GM12872 (cell line): ENCODE data around the gene TRPM1.

Experiments used
- CTCF ChIP-seq: IDR thresholded peaks from 3 replicates; pipeline ENCODE4 v1.5.1; 2011; ENCODE audit warnings: low read depth, mild to moderate bottlenecking, low read length, moderate library complexity; ENCODE audit not compliant: insufficient read depth

The TRPM1 gene

GRCh38 chr15:31034152-31034551 lies 67.4 kb downstream of the TRPM1 start:
- TF ChIP-seq CTCF = no peak

GRCh38 chr15:31032961-31033371 lies 68.6 kb downstream of the TRPM1 start:
- TF ChIP-seq CTCF = no peak

- no peak for TF ChIP-seq CTCF
Measured at GRCh38 chr15:31031471-31032067, 70.0 kb downstream of the TRPM1 start.

DNA sequence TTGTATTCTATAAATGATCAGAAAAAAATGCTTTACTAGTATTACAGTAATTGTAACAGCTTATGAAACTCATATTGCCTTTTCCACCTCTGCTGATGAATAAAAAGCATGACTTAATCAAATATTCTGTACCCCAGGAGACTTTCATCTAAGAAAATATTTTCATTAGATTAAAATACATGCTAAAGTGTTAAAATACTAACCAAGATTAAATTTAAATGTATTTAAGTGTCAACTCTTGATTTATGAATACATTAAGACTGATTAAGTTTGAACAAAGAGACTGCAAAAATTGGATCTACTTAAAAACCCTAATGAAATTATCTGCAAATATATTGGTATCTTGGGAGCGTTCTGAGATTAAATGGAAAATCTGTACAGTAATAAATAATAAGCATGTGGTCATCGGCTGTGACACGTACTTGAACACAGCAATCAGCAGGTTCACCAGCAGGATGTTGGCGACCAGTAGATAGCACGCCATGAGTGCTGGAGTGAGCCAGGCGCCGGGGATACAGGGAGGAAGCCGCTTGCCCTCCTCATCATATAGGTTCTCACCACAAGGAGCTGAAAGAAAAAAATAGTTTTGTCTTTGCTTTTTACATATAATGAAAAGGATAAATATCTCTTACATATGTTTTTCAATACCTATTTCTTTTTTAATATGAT lies 73.5 kb downstream of the TRPM1 start:
- no peak for TF ChIP-seq CTCF

GRCh38 chr15:31025996-31026395 lies 75.5 kb downstream of the TRPM1 start:
- no peak for TF ChIP-seq CTCF

DNA sequence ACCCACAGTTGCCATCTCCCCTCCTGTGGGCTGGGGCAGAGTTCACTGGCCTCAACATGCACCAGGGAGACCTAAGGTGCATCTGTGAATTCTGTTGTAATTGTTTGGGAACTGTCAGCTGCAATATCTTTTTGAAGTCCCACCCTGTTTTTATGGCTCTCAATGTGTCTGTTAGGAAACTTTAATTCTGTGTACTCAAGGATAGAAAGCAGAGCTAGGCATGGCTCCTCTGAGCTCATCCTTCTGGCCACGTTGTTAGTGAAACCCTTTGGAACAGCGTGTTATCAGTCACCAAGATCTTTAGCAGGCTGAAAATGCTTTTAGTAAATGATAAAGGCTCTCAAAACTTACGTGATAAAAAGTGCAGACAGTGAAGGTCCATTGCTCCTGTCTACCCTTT lies 76.5 kb downstream of the TRPM1 start:
- no peak for TF ChIP-seq CTCF

GRCh38 chr15:31024330-31024729 lies 77.2 kb downstream of the TRPM1 start:
- no peak for TF ChIP-seq CTCF
